SK-MEL-5 (cell line): Measurements from ENCODE around the gene LRMDA. TPM values are rescaled to one million over a fixed set of nuclear protein-coding genes. Genes with fewer than 3 reads are reported as not detected.
"Not testable (repeated sequence)": the region's sequence is repeated elsewhere in the genome, so short reads cannot be mapped to it uniquely, and the experiment has no call there.

ENCODE experiments used
- DNase-seq: peaks from one replicate; pipeline ENCODE4 v3.0.0-alpha.2; 2016; ENCODE audit warnings: low read depth, low spot score
- in situ Hi-C: cut with HindIII; loops from 2 replicates; pipeline ENCODE4 v1.10.0; 2016; ENCODE audit warnings: low sequenced_read_pairs, high pct_unique_total_duplicates, low pct_unique_long_range_greater_than_20kb
- small RNA-seq, 2 experiments: library from RNA; depleted of rRNA; stranded (forward); fragments of <200 nt; gene quantifications; one replicate each; pipeline ENCODE3, GENCODE V24; 2014
- total RNA-seq: library from RNA; depleted of rRNA; stranded (reverse); fragments of >200 nt; shearing (Covaris generic); gene quantifications from 2 replicates; pipeline ENCODE4 v1.2.3, GENCODE V29; 2014; rRNA removed

LRMDA gene
- total RNA-seq, 1 experiment from 2014 or later = 25.2 TPM

DNA sequence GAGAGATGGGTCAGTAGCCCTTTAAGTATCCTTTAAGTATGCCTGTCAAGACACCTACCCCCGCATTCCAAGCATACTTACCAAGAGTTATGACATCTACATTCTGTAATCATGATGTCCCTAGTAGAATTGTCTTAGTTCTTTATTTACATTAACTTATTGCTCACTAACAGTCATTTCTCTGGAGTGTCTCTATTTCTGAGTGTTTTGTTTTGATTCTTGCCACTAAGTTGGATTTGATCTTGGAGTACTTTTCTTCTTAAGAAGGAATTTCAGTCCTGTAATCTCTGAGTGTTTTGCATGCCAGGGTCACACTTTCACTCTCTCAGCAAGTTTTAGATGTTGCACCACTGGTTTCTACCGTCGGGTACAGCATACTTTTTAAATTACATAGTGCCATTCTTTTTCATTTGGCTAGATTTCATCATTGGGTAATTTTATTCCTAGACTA, 1152.3 kb downstream of the LRMDA start:
- in situ Hi-C loops = no loop called here
- DNase-seq = no peak

DNA sequence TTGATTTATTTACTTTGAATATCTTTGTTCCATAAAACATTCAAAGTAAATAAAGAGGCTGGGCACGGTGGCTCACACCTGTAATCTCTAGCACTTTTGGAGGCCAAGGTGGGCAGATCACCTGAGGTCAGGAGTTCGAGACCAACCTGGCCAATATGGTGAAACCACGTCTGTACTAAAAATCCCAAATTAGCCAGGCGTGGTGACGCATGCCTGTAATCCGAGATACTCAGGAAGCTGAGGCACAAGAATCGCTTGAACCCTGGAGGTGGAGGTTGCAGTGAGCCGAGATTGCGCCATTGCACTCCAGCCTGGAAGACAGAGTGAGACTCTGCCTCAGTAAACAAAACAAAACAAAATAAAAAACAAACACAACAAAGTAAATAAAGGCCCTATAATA, 1153.0 kb downstream of the LRMDA start:
- DNase-seq, in situ Hi-C loops: not testable (repeated sequence)

Small RNA genes within 50 kb of the gene (small RNA-seq; reads per million reads assigned to genes)
- gene MIR606 (0 reads per million in 2 experiments), gene RN7SL518P (0 to 0.14 reads per million in 2 experiments), gene RNU6-673P (0 reads per million in 2 experiments)

Other genes with a start within 250 kb of the LRMDA start
- 134 TPM in 2 replicates for gene VDAC2, start 220.8 kb upstream of the LRMDA start, total RNA-seq
- 15.5 and 20.1 TPM in 2 replicates for gene COMTD1, start 195.7 kb upstream of the LRMDA start, total RNA-seq
- 1.4 and 1.6 TPM in 2 replicates for gene ZNF503, start 29.9 kb upstream of the LRMDA start, total RNA-seq